Measurements from ENCODE around the gene FAM13A.
A peak's percentile ranks its signal among the peaks of the same experiment; 100 is the strongest.
"Not testable (repeated sequence)": the region's sequence is repeated elsewhere in the genome, so short reads cannot be mapped to it uniquely, and the experiment has no call there.

Gene FAM13A

DNA sequence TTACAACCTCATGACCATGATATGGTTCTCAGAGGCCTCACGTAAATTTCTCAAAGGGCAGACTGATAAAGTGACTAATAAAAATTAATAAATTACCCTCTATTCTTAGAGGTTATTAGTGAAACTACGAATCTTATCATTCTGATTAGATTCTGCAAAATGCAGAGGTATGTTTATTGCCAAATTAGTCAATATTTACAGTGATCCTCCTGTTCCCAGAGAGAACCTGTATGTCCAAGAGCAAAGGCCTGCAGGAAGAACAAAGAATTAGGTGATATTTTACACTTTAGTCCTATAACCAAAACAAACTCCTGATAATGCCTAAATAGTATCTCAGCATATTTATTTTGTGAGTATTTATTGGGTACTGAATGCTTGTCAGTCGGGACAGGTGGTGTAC is 58.1 kb downstream of the FAM13A start:
- H3K27ac ChIP-seq, result peak overlapping the region; percentile 71
- no peak for TF ChIP-seq CTCF (conservative IDR thresholded peaks at IDR 0.05)

GRCh38 chr4:88998001-88998400 is 59.0 kb downstream of the FAM13A start:
- H3K27ac ChIP-seq, result peak overlapping the region; percentile 71
- no peak for TF ChIP-seq CTCF (conservative IDR thresholded peaks at IDR 0.05)

- TF ChIP-seq CTCF (conservative IDR thresholded peaks at IDR 0.05), result no peak
- H3K27ac ChIP-seq, result no peak overlapping the region
Observed at GRCh38 chr4:88995874-88996273, 61.1 kb downstream of the FAM13A start.

- H3K27ac ChIP-seq, result not testable (repeated sequence)
Observed at GRCh38 chr4:88995257-88995656, 61.7 kb downstream of the FAM13A start.

- no peak for TF ChIP-seq CTCF (conservative IDR thresholded peaks at IDR 0.05)
- H3K27ac ChIP-seq, result no peak overlapping the region
Observed at GRCh38 chr4:88993246-88993645, 63.7 kb downstream of the FAM13A start.

GRCh38 chr4:88991746-88992145 is 65.2 kb downstream of the FAM13A start:
- TF ChIP-seq CTCF (conservative IDR thresholded peaks at IDR 0.05), result no peak

GRCh38 chr4:88989990-88990389 is 67.0 kb downstream of the FAM13A start:
- H3K27ac ChIP-seq, result no peak overlapping the region
- TF ChIP-seq CTCF (conservative IDR thresholded peaks at IDR 0.05), result no peak

More at GRCh38 chr4:88991746-88992145, 65.2 kb downstream of the FAM13A start:
- H3K27ac ChIP-seq, result peak overlapping the region; percentile 6; the same call in 1 of the 2 replicates

GRCh38 chr4:88985088-88985773 is 71.8 kb downstream of the FAM13A start:
- H3K27ac ChIP-seq, result no peak overlapping the region

More at GRCh38 chr4:88985088-88985773, 71.8 kb downstream of the FAM13A start:
- no peak for TF ChIP-seq CTCF (conservative IDR thresholded peaks at IDR 0.05)
